ENCODE data around the gene ATF6B. TPM values are rescaled to one million over a fixed set of nuclear protein-coding genes. Genes with fewer than 3 reads are reported as not detected.
A peak's percentile ranks its signal among the peaks of the same experiment; 100 is the strongest.
"Not testable (repeated sequence)": the region's sequence is repeated elsewhere in the genome, so short reads cannot be mapped to it uniquely, and the experiment has no call there.

Gene ATF6B
- total RNA-seq, 1 donor, result 27.5 TPM

DNA sequence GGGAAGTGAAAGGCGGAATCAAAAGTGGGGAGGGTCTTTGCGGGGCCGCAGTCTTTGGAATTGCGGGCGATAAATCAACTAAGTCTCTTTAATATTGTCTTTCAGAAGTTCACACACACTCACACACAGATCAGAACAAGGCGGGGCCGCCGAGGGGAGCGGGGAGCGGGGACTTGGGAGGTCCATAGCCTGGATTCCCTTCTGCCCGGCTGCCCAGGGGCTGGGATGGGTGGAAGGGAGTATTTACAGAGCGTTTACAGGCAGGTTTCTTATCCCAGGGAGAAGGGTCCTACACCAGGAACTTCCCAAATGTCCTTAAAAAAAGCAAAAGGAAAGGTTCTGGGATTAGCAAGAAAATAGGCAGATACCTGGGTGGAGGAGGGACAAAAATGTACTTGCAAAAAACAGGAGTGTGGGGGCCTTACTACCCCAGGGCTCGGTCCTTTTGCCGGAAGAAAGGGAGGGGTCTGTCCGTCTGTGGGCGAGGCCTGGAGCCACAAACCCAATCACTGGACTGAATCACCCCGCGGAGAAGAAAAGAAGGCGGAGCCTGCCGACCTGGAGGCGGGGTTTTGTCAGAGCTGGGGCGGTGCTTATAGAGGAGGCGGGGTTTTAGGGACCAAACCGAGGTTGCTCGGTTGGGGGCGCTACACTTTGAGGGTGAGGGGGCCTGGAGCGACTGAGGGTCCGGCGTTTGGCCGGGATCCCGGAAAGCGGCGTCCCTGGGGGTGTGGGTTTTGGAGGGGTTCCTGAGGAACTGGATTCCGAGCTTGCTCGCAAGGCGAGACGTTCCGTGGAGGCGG lies 20.4 kb upstream of the ATF6B start:
- peak overlapping the region; percentile 52 for H3K4me3 ChIP-seq (ENCODE audit: insufficient read depth, low read length)
- no peak overlapping the region for H2AFZ ChIP-seq (ENCODE audit: low read length)
- peak; percentile 62 for DNase-seq (ENCODE audit: insufficient read length, low spot score, missing footprints)
- H3K36me3 ChIP-seq (ENCODE audit: insufficient read depth, low read length), result no peaks in the 10 kb centered on the region
- no peaks in the 10 kb centered on the region for H3K79me2 ChIP-seq (ENCODE audit: insufficient read depth, low read length)
- no peak for TF ChIP-seq CTCF (IDR thresholded peaks at IDR 0.05; ENCODE audit: extremely low read depth, low read depth, low read length)
- no peaks in the 10 kb centered on the region for H4K20me1 ChIP-seq (ENCODE audit: insufficient read depth, low read length)
- H3K27ac ChIP-seq (ENCODE audit: low read depth, low read length), result no peak overlapping the region
- no peaks in the 10 kb centered on the region for H3K9me3 ChIP-seq (ENCODE audit: low read depth, low read length)
- peaks cover 39% of the 10 kb centered on the region for H3K27me3 ChIP-seq (ENCODE audit: insufficient read depth, low read length)
- peaks cover 15% of the 10 kb centered on the region for H3K4me1 ChIP-seq (ENCODE audit: insufficient read depth, low read length)
- peak overlapping the region; percentile 43 for H3K4me2 ChIP-seq (ENCODE audit: insufficient read depth, low read length)

DNA sequence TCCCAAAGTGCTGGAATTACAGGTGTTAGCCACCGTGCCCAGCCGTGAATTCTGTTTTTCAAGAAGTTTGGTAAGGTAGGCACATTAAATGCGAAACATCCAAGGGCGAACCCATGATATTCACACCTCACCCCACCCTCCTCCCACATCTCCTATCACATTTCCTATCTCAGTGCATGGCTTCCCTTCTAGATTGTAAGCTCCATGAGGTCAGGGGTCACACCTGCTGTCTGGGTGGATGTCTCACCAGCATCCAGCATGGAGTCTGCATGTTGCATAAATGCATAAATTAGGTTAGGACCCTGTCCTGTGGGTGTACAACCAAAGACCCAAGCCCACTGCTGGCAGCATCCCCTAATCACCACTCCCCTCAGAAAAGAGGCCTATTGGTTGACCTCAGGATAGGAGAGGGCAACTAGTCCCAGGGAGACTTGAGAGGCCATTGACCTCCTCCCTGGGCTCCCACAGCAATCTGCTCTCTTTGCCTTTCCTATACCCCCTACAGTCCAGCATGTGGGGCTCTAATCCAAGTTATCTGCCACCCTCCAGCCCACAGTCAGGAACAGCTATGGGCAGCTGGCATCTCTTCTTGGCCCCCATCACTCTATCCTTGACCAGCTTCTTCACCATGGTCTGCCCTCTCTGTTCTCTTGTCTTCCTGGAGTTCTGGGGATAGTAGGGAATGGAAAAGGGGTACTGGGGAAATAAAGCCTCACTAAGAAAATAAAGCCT lies 19.5 kb upstream of the ATF6B start:
- Histone ChIP-seq H3K4me1 (ENCODE audit: insufficient read depth, low read length) (peaks cover 7% of the 10 kb centered on the region), H2AFZ (ENCODE audit: low read length) (no peak overlapping the region), H3K27ac (ENCODE audit: low read depth, low read length) (no peak overlapping the region), H4K20me1 (ENCODE audit: insufficient read depth, low read length) (no peaks in the 10 kb centered on the region), H3K9me3 (ENCODE audit: low read depth, low read length) (no peaks in the 10 kb centered on the region), H3K79me2 (ENCODE audit: insufficient read depth, low read length) (no peaks in the 10 kb centered on the region), H3K36me3 (ENCODE audit: insufficient read depth, low read length) (no peaks in the 10 kb centered on the region), H3K27me3 (ENCODE audit: insufficient read depth, low read length) (peaks cover 39% of the 10 kb centered on the region), H3K4me2 (ENCODE audit: insufficient read depth, low read length) (no peak overlapping the region), H3K4me3 (ENCODE audit: insufficient read depth, low read length) (no peak overlapping the region)
- DNase-seq (ENCODE audit: insufficient read length, low spot score, missing footprints), result no peak
- TF ChIP-seq CTCF (IDR thresholded peaks at IDR 0.05; ENCODE audit: extremely low read depth, low read depth, low read length), result no peak

- no peak overlapping the region for H2AFZ ChIP-seq (ENCODE audit: low read length)
- no peak overlapping the region for H3K27ac ChIP-seq (ENCODE audit: low read depth, low read length)
- DNase-seq (ENCODE audit: insufficient read length, low spot score, missing footprints), result no peak
- H3K36me3 ChIP-seq (ENCODE audit: insufficient read depth, low read length), result no peaks in the 10 kb centered on the region
- peaks cover 41% of the 10 kb centered on the region for H3K27me3 ChIP-seq (ENCODE audit: insufficient read depth, low read length)
- H4K20me1 ChIP-seq (ENCODE audit: insufficient read depth, low read length), result no peaks in the 10 kb centered on the region
- no peak for TF ChIP-seq CTCF (IDR thresholded peaks at IDR 0.05; ENCODE audit: extremely low read depth, low read depth, low read length)
- no peaks in the 10 kb centered on the region for H3K9me3 ChIP-seq (ENCODE audit: low read depth, low read length)
- no peak overlapping the region for H3K4me2 ChIP-seq (ENCODE audit: insufficient read depth, low read length)
- H3K79me2 ChIP-seq (ENCODE audit: insufficient read depth, low read length), result no peaks in the 10 kb centered on the region
- H3K4me3 ChIP-seq (ENCODE audit: insufficient read depth, low read length), result no peak overlapping the region
- no peaks in the 10 kb centered on the region for H3K4me1 ChIP-seq (ENCODE audit: insufficient read depth, low read length)
Measured at GRCh38 chr6:32146687-32147086, 18.6 kb upstream of the ATF6B start.

- Histone ChIP-seq H3K4me3 (ENCODE audit: insufficient read depth, low read length) (no peak overlapping the region), H4K20me1 (ENCODE audit: insufficient read depth, low read length) (no peaks in the 10 kb centered on the region), H3K36me3 (ENCODE audit: insufficient read depth, low read length) (no peaks in the 10 kb centered on the region), H3K27ac (ENCODE audit: low read depth, low read length) (no peak overlapping the region), H3K27me3 (ENCODE audit: insufficient read depth, low read length) (peaks cover 42% of the 10 kb centered on the region), H3K4me2 (ENCODE audit: insufficient read depth, low read length) (no peak overlapping the region), H3K9me3 (ENCODE audit: low read depth, low read length) (no peaks in the 10 kb centered on the region), H2AFZ (ENCODE audit: low read length) (no peak overlapping the region), H3K4me1 (ENCODE audit: insufficient read depth, low read length) (no peaks in the 10 kb centered on the region), H3K79me2 (ENCODE audit: insufficient read depth, low read length) (no peaks in the 10 kb centered on the region)
- no peak for TF ChIP-seq CTCF (IDR thresholded peaks at IDR 0.05; ENCODE audit: extremely low read depth, low read depth, low read length)
- DNase-seq (ENCODE audit: insufficient read length, low spot score, missing footprints), result no peak
Measured at GRCh38 chr6:32146287-32146686, 18.2 kb upstream of the ATF6B start.

DNA sequence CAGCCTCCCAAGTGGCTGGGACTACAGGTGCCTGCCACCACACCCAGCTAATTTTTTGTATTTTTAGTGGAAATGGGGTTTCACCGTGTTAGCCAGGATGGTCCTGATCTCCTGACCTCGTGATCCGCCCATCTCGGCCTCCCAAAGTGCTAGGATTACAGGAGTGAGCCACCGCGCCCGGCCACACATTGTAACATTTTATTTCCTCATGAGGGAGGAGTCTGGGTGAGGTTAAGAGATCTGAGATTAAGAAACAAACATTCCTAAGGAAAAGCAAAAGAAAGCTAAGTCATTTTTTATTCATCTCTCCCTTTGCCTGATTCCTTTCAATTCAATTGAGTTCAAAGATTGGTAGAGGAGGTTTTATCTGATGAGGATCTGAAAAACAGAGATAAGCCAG lies 16.2 kb upstream of the ATF6B start:
- H4K20me1 ChIP-seq (ENCODE audit: insufficient read depth, low read length); H3K4me2 ChIP-seq (ENCODE audit: insufficient read depth, low read length); H3K79me2 ChIP-seq (ENCODE audit: insufficient read depth, low read length); H3K4me3 ChIP-seq (ENCODE audit: insufficient read depth, low read length); H2AFZ ChIP-seq (ENCODE audit: low read length); H3K36me3 ChIP-seq (ENCODE audit: insufficient read depth, low read length); H3K27ac ChIP-seq (ENCODE audit: low read depth, low read length); H3K4me1 ChIP-seq (ENCODE audit: insufficient read depth, low read length); H3K9me3 ChIP-seq (ENCODE audit: low read depth, low read length): not testable (repeated sequence)
- peaks cover 39% of the 10 kb centered on the region for H3K27me3 ChIP-seq (ENCODE audit: insufficient read depth, low read length)
- peak; percentile 42 for DNase-seq (ENCODE audit: insufficient read length, low spot score, missing footprints)
